GM12878 (cell line): ENCODE data around the gene ALPP. TPM values are rescaled to one million over a fixed set of nuclear protein-coding genes. Genes with fewer than 3 reads are reported as not detected.

Source experiments
- ATAC-seq: fragments of 200-7000 bp; cut with Tn5 transposase; 3 replicates; pipeline ENCODE4 v1.9.1; 2020; ENCODE audit warnings: mild to moderate bottlenecking, moderate library complexity
- BruUV-seq: library from RNA; stranded (reverse); fragments of 400-500 nt; replicated peaks from 2 replicates; lab custom pipeline; 2021; lab: Mats Ljungman, UMichigan
- CTCF ChIA-PET: fragments of 300-600 bp; sonication (Branson Sonifier 250); formaldehyde crosslinking; extraction: SDS; loops from one replicate; lab custom pipeline; 2021; ENCODE audit warnings: inconsistent platforms; lab: Yijun Ruan, JAX
- POLR2A ChIA-PET: fragments of 350-600 bp; formaldehyde crosslinking; extraction: SDS; loops from one replicate; lab custom pipeline; 2021; ENCODE audit warnings: inconsistent platforms; lab: Charles Lee
- RAD21 ChIA-PET: fragments of 300-600 bp; sonication (Branson Sonifier 250); formaldehyde crosslinking; loops from one replicate; lab custom pipeline; 2023; ENCODE audit warnings: antibody characterized with exemption; ENCODE audit not compliant: unreplicated experiment; lab: Charles Lee
- SMC1A ChIA-PET: fragments of 300-600 bp; sonication (Branson Sonifier 250); formaldehyde crosslinking; loops from one replicate; lab custom pipeline; 2023; ENCODE audit not compliant: unreplicated experiment, uncharacterized antibody; lab: Charles Lee
- DNase-seq: peaks from one replicate; pipeline ENCODE4 v3.0.0-alpha.2; 2011; ENCODE audit warnings: low read depth, low spot score
- FAIRE-seq: peaks from 3 replicates; lab custom pipeline; 2011; peaks lifted over from hg19 to GRCh38; lab: Jason Lieb, UNC
- H2AFZ ChIP-seq: 2 replicates; pipeline ENCODE4 v1.6.0; 2011; ENCODE audit warnings: low read depth, low read length, control low read depth; ENCODE audit not compliant: control insufficient read depth
- H3K27ac ChIP-seq: 2 replicates; pipeline ENCODE4 v1.5.1; 2011; ENCODE audit warnings: control low read depth; ENCODE audit not compliant: control insufficient read depth, insufficient read depth
- H3K27me3 ChIP-seq, 2 experiments: replicated peaks in 1 of 2; 2 replicates each; pipeline versions ENCODE4 v1.6.0 to v1.6.1; 2011; ENCODE audit warnings: low read length in 1 of 2; ENCODE audit not compliant: control insufficient read depth in 2 of 2, insufficient read depth in 2 of 2
- H3K36me3 ChIP-seq, 2 experiments: 2 replicates each; pipeline ENCODE4 v1.5.1; 2011; ENCODE audit warnings: low read length in 1 of 2; ENCODE audit not compliant: control insufficient read depth in 2 of 2, insufficient read depth in 2 of 2
- H3K4me1 ChIP-seq: 2 replicates; pipeline ENCODE4 v1.6.1; 2011; ENCODE audit warnings: mild to moderate bottlenecking, low read length, moderate library complexity, mixed read lengths; ENCODE audit not compliant: control insufficient read depth, insufficient read depth
- H3K4me2 ChIP-seq: 2 replicates; pipeline ENCODE4 v1.6.0; 2011; ENCODE audit warnings: control low read depth; ENCODE audit not compliant: control insufficient read depth, insufficient read depth
- H3K4me3 ChIP-seq: fragments of 200-600 bp; sonication (generic); 2 replicates; pipeline ENCODE4 v1.5.1; 2016
- H3K79me2 ChIP-seq: 2 replicates; pipeline ENCODE4 v1.6.0; 2011; ENCODE audit warnings: low read length; ENCODE audit not compliant: control insufficient read depth, insufficient read depth
- H3K9ac ChIP-seq: 2 replicates; pipeline ENCODE4 v1.8.0; 2011; ENCODE audit warnings: low read length, control low read depth, mixed read lengths; ENCODE audit not compliant: control insufficient read depth, insufficient read depth
- H3K9me3 ChIP-seq: replicated peaks from 3 replicates; pipeline ENCODE4 v1.5.1; 2011; ENCODE audit warnings: mild to moderate bottlenecking, low read length; ENCODE audit not compliant: control insufficient read depth, insufficient read depth
- H4K20me1 ChIP-seq: 2 replicates; pipeline ENCODE4 v1.6.0; 2011; ENCODE audit not compliant: control insufficient read depth, insufficient read depth
- BACH1 ChIP-seq: fragments of 450-650 bp; IDR thresholded peaks from 2 replicates; pipeline ENCODE4 v1.6.1; 2017; ENCODE audit warnings: mild to moderate bottlenecking, borderline replicate concordance
- BMI1 ChIP-seq: fragments of 450-650 bp; IDR thresholded peaks from 2 replicates; pipeline ENCODE4 v1.6.1; 2016; ENCODE audit warnings: mild to moderate bottlenecking, moderate library complexity, borderline replicate concordance
- BRCA1 ChIP-seq: IDR thresholded peaks from 2 replicates; pipeline ENCODE4 v1.6.1; 2011; ENCODE audit warnings: low read depth, low read length, improper control_type of control experiment
- CTCF ChIP-seq, 3 experiments: IDR thresholded peaks in 2 of 3; conservative IDR thresholded peaks in 1 of 3; 2 replicates each; pipeline ENCODE4 v1.5.1; 2011; ENCODE audit warnings: low read depth in 3 of 3, low read length in 3 of 3, mild to moderate bottlenecking in 3 of 3, control low read depth in 2 of 3, moderate library complexity in 2 of 3, inconsistent platforms in 1 of 3, mixed read lengths in 1 of 3; ENCODE audit not compliant: control insufficient read depth in 2 of 3, insufficient read depth in 1 of 3; ENCODE audit errors: extremely low read depth in 1 of 3
- HDAC2 ChIP-seq: fragments of 200-600 bp; sonication (generic); IDR thresholded peaks from 2 replicates; pipeline ENCODE4 v1.6.1; 2017
- WGBS: methylation state at CpG from one replicate; pipeline ENCODE4 v1.1.6; 2016; ENCODE audit warnings: low lambda C conversion rate; ENCODE audit not compliant: insufficient replicate concordance, insufficient coverage; ENCODE audit errors: missing lambda C conversion rate; 5-methylcytosine and 5-hydroxymethylcytosine counted together
- in situ Hi-C: fragments of 300-500 bp; cut with MboI; formaldehyde crosslinking; loops from 9 replicates; pipeline ENCODE4 v1.14.3; 2018; ENCODE audit warnings: mixed read lengths
- intact Hi-C: fragments of 100-400 bp; cut with micrococcal nuclease; formaldehyde crosslinking; loops from one replicate; pipeline ENCODE4 v1.14.2; 2022; ENCODE audit not compliant: unreplicated experiment
- polyA plus RNA-seq, 11 experiments: library from polyadenylated mRNA; depleted of rRNA in 4 of 11; unstranded in 6 of 11; stranded (reverse) in 5 of 11; fragments of >200 nt; fragmentation: Nextera tagmentation in 4 of 11; fragmentation: Illumina TruSeq in 1 of 11; extraction: Ambion mirVana in 4 of 11; extraction: Trizol in 1 of 11; gene quantifications; 1 replicate in 1 of 11; 2 replicates in 10 of 11; pipeline versions ENCODE4 v1.2.1 to v1.2.3, GENCODE V29; 2011 to 2016; ENCODE audit warnings: inconsistent platforms in 2 of 11, missing spikeins in 2 of 11, low read depth in 1 of 11
- total RNA-seq, 4 experiments: library from RNA; depleted of rRNA in 3 of 4; stranded (reverse); fragments of >200 nt in 3 of 4; fragmentation: Illumina TruSeq in 1 of 4; extraction: Trizol in 1 of 4; gene quantifications; 2 replicates each; pipeline versions ENCODE4 v1.2.1 to v1.2.3, GENCODE V29; 2013 to 2021

Gene ALPP
- total and polyA plus RNA-seq, 10 of the 15 experiments (the other 5 are each of a cell fraction or from before 2014, with no cell fraction given): 0.21 TPM; not detected in 9

GRCh38 chr2:232349946-232350635 is 28.5 kb upstream of the ALPP start:
- no peaks in the 10 kb centered on the region for H3K36me3 ChIP-seq
- no peaks in the 10 kb centered on the region for H3K4me1 ChIP-seq
- ATAC-seq: no peak
- no peak overlapping the region for H3K9ac ChIP-seq
- ChIA-PET CTCF (no interaction called here), SMC1A (no interaction called here), POLR2A (no interaction called here), RAD21 (no interaction called here)
- H4K20me1 ChIP-seq: no peaks in the 10 kb centered on the region
- no peaks in the 10 kb centered on the region; the same call in 2 of the 3 replicates for H3K9me3 ChIP-seq
- in situ Hi-C loops (no loop called here), intact Hi-C loops (no loop called here)
- no peak overlapping the region for H3K4me3 ChIP-seq
- no peaks in the 10 kb centered on the region for H3K79me2 ChIP-seq
- no peak for FAIRE-seq
- H3K27me3 ChIP-seq: peaks cover 3 to 6% of the 10 kb centered on the region in 2 experiments; a peak in 3 of 4 replicates
- 21% methylated on average over 14 of the region's 14 CpGs for WGBS
- TF ChIP-seq BACH1 (no peak), HDAC2 (no peak), BMI1 (no peak), BRCA1 (no peak), CTCF (IDR thresholded peaks at IDR 0.05 in 2 of 3, conservative IDR thresholded peaks at IDR 0.05 in 1 of 3; ENCODE audit: control insufficient read depth in 2 of 3, extremely low read depth in 1 of 3, insufficient read depth in 1 of 3, low read depth in 3 of 3, low read length in 3 of 3) (no peak)
- no TSS peak for BruUV-seq
- no peak overlapping the region for H3K4me2 ChIP-seq
- no peak overlapping the region for H2AFZ ChIP-seq
- no peak for DNase-seq
- H3K27ac ChIP-seq: no peak overlapping the region
